PC-9 (cell line): ENCODE results near the gene FGD5.

Source experiments
- CTCF ChIP-seq: fragments of 200-600 bp; sonication (generic); conservative IDR thresholded peaks from 2 replicates; pipeline ENCODE4 v1.6.1; 2017; ENCODE audit warnings: mixed run types, antibody characterized with exemption, mild to moderate bottlenecking, moderate library complexity
- EZH2 ChIP-seq: fragments of 200-600 bp; sonication (generic); IDR thresholded peaks from 2 replicates; pipeline ENCODE4 v1.8.0; 2017; ENCODE audit warnings: antibody characterized with exemption, low read depth

- no peak for TF ChIP-seq CTCF
- TF ChIP-seq EZH2 = no peak
Observed at GRCh38 chr3:14848906-14849305, 30.1 kb downstream of the FGD5 start.
